B cell (primary cell): Measurements from ENCODE around the gene UBD.

Source experiments
- EZH2 ChIP-seq: IDR thresholded peaks from 2 replicates; pipeline ENCODE4 v1.6.1; 2012; ENCODE audit warnings: borderline replicate concordance, low read depth, mild to moderate bottlenecking, moderate library complexity, low read length; ENCODE audit not compliant: insufficient read depth, poor library complexity, severe bottlenecking
- TF ChIP-seq, protein P1 (sequence below): fragments of 200-600 bp; IDR thresholded peaks from one replicate; pipeline ENCODE4 v1.8.0; 2022; ENCODE audit warnings: antibody characterized with exemption, mild to moderate bottlenecking

DNA sequence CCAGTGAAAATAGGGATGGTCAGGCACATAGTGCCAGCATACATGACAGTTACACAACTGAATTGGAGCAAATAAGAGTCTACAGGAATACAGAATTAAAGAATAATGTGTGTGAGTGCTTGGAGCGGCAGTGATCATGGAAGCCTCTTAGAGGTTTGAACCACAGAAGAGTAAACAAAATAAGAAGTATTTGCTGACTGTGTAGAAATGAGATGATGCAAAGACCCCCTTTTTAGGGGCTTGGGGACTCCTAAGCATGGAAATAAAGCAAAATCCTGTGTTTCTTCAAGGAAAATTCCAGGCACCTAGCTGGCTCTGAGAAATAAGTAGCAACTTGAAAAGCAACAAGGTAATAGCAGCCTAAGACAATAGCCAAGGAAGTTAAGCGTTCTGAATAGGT is 32.1 kb upstream of the UBD start:
- TF ChIP-seq, protein P1, sequence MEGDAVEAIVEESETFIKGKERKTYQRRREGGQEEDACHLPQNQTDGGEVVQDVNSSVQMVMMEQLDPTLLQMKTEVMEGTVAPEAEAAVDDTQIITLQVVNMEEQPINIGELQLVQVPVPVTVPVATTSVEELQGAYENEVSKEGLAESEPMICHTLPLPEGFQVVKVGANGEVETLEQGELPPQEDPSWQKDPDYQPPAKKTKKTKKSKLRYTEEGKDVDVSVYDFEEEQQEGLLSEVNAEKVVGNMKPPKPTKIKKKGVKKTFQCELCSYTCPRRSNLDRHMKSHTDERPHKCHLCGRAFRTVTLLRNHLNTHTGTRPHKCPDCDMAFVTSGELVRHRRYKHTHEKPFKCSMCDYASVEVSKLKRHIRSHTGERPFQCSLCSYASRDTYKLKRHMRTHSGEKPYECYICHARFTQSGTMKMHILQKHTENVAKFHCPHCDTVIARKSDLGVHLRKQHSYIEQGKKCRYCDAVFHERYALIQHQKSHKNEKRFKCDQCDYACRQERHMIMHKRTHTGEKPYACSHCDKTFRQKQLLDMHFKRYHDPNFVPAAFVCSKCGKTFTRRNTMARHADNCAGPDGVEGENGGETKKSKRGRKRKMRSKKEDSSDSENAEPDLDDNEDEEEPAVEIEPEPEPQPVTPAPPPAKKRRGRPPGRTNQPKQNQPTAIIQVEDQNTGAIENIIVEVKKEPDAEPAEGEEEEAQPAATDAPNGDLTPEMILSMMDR = no peak
- TF ChIP-seq EZH2 = no peak
